ENCODE results near the gene DNPH1. TPM values are rescaled to one million over a fixed set of nuclear protein-coding genes. Genes with fewer than 3 reads are reported as not detected.

The DNPH1 gene
- total RNA-seq, 6 donors from 2014 or later = 15.7 to 63.4 (median 44.4) TPM

DNA sequence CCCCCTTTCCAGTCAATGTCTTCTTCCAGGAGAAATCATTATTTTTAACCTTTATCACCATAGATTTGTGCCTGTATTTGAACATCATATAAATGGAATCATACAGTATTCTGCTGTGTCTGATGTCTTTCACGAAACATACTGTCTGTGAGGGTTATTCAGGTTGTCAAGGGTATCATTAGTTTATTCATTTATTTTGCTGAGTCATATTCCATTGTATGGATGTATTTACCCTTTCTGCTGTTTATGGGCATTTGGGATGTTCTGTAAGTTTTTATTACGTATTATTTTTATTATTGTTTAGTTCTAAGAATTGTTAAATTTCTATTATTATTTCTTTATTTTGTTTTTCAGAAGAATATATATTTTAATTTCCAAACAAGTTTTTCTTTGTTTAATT, 22.0 kb downstream of the DNPH1 start:
- Histone ChIP-seq H3K9me3 (no peaks in the 10 kb centered on the region), H3K4me3 (no peak overlapping the region), H3K36me3 (peaks cover 0 to 29% (median 11%) of the 10 kb centered on the region in 4 donors), H3K27ac (no peak overlapping the region), H3K4me1 (no peaks in the 10 kb centered on the region), H3K27me3 (no peaks in the 10 kb centered on the region)
- DNase-seq (no peak), ATAC-seq (ENCODE audit: low FRiP score in 2 of 2) (no peak)
- 90% methylated on average over 2 of the region's 2 CpGs for WGBS, 2 donors
- TF ChIP-seq, protein P1, sequence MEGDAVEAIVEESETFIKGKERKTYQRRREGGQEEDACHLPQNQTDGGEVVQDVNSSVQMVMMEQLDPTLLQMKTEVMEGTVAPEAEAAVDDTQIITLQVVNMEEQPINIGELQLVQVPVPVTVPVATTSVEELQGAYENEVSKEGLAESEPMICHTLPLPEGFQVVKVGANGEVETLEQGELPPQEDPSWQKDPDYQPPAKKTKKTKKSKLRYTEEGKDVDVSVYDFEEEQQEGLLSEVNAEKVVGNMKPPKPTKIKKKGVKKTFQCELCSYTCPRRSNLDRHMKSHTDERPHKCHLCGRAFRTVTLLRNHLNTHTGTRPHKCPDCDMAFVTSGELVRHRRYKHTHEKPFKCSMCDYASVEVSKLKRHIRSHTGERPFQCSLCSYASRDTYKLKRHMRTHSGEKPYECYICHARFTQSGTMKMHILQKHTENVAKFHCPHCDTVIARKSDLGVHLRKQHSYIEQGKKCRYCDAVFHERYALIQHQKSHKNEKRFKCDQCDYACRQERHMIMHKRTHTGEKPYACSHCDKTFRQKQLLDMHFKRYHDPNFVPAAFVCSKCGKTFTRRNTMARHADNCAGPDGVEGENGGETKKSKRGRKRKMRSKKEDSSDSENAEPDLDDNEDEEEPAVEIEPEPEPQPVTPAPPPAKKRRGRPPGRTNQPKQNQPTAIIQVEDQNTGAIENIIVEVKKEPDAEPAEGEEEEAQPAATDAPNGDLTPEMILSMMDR (IDR thresholded peaks at IDR 0.05) = no peak
- TF ChIP-seq POLR2AphosphoS5 (IDR thresholded peaks at IDR 0.05) = no peak
- TF ChIP-seq POLR2A (IDR thresholded peaks at IDR 0.05) = no peak
- no peak for TF ChIP-seq EP300 (IDR thresholded peaks at IDR 0.05)

DNA sequence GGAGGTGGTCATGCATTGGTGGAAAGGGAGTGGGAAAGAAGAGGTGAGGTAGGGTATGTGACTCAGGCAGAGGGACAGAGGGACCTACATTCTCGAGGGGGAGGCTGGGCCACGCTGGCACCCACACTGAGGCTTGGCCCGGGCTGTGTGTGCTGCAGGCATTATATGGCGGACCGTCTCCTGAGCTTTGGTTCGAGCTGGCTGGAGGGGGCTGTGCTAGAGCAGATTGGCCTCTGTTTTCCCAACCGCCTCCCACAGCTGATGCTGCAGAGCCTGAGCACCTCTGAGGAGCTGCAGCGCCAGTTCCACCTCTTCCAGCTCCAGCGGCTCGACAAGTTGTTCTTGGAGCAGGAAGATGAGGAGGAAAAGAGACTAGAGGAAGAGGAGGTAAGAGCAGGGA, 23.4 kb downstream of the DNPH1 start:
- H3K4me3 ChIP-seq = no peak overlapping the region
- no peaks in the 10 kb centered on the region for H3K4me1 ChIP-seq
- ATAC-seq (ENCODE audit: low FRiP score in 2 of 2) (no peak), DNase-seq (no peak)
- H3K27me3 ChIP-seq = no peaks in the 10 kb centered on the region
- H3K9me3 ChIP-seq = no peaks in the 10 kb centered on the region
- peaks cover 0 to 33% (median 12%) of the 10 kb centered on the region in 4 donors for H3K36me3 ChIP-seq
- no peak overlapping the region for H3K27ac ChIP-seq
- TF ChIP-seq POLR2AphosphoS5 (IDR thresholded peaks at IDR 0.05) (no peak), POLR2A (IDR thresholded peaks at IDR 0.05) (no peak), EP300 (IDR thresholded peaks at IDR 0.05) (no peak)
- TF ChIP-seq, protein P1 (IDR thresholded peaks at IDR 0.05) = no peak
- WGBS, 2 donors = 93 to 94% methylated on average over 10 of the region's 10 CpGs

DNA sequence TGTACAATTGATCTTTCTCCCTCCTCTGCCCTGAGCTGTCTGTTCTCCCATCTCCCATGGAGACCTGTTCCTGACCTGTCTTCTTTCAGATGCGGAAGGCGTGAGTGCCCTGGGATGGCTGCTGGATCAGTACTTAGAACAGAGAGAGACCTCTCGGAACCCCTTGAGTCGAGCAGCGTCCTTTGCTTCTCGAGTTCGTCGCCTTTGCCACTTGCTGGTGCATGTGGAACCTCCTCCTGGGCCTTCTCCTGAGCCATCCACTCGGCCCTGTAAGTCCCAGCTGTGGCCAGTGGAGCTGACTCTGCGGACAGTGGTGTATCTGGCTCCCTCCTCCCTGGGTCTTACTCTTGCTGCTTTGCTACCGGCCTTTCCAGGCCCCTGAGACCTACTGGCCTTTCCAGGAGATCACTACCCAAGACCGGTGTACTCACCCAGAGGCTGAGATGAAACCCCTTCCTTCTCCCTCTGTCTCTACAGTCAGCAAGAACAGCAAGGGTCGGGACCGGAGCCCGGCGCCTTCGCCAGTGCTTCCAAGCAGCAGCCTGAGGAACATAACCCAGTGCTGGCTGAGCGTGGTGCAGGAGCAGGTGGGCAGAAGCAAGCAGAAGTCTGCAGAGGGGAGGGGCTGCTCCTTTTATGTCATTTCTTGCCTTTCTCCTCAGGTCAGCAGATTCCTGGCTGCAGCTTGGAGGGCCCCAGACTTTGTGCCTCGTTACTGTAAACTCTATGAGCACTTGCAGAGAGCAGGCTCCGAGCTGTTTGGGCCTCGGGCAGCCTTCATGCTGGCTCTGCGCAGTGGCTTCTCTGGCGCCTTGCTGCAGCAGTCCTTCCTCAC, 24.8 kb downstream of the DNPH1 start:
- WGBS, 2 donors = 95 to 96% methylated on average over 22 to 23 of the region's 23 CpGs
- H3K27me3 ChIP-seq = no peaks in the 10 kb centered on the region
- no peaks in the 10 kb centered on the region for H3K4me1 ChIP-seq
- peaks cover 0 to 43% (median 19%) of the 10 kb centered on the region in 4 donors for H3K36me3 ChIP-seq
- H3K27ac ChIP-seq = no peak overlapping the region
- ATAC-seq (ENCODE audit: low FRiP score in 2 of 2) = no peak
- DNase-seq = peak in 1 of 2 donors; percentile 65
- no peak overlapping the region for H3K4me3 ChIP-seq
- no peak for TF ChIP-seq POLR2AphosphoS5 (IDR thresholded peaks at IDR 0.05)
- TF ChIP-seq POLR2A (IDR thresholded peaks at IDR 0.05) = no peak
- no peak for TF ChIP-seq EP300 (IDR thresholded peaks at IDR 0.05)
- TF ChIP-seq, protein P1 (IDR thresholded peaks at IDR 0.05) = no peak
- H3K9me3 ChIP-seq = no peaks in the 10 kb centered on the region

DNA sequence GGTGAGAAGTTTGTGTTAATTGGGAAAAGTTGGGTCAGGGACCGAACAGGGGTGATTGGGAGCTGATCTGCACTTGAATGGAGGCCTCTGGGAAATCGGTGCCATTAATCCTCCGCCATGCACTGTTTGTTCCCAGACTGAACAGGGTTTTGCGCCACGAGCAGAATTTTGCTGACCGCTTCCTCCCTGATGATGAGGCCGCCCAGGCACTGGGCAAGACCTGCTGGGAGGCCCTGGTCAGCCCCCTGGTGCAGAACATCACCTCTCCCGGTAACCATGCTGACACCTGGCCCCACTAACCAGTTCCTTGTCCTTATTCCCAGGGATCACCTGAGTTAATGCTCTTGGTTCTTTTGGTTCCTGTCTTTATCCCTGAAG, 25.6 kb downstream of the DNPH1 start:
- Histone ChIP-seq H3K9me3 (no peaks in the 10 kb centered on the region), H3K27me3 (no peaks in the 10 kb centered on the region), H3K36me3 (peaks cover 0 to 49% (median 25%) of the 10 kb centered on the region in 4 donors), H3K4me1 (no peaks in the 10 kb centered on the region), H3K4me3 (no peak overlapping the region), H3K27ac (no peak overlapping the region)
- no peak for TF ChIP-seq EP300 (IDR thresholded peaks at IDR 0.05)
- TF ChIP-seq, protein P1 (IDR thresholded peaks at IDR 0.05) = no peak
- TF ChIP-seq POLR2A (IDR thresholded peaks at IDR 0.05) = no peak
- TF ChIP-seq POLR2AphosphoS5 (IDR thresholded peaks at IDR 0.05) = no peak
- DNase-seq (no peak), ATAC-seq (ENCODE audit: low FRiP score in 2 of 2) (no peak)
- 95% methylated on average over 6 to 8 of the region's 8 CpGs for WGBS, 2 donors

Measured in upper lobe of left lung (tissue), 6 donors.